PC-9 (cell line): ENCODE results near the gene DNMT3B.

Experiments
- CTCF ChIP-seq: fragments of 200-600 bp; sonication (generic); conservative IDR thresholded peaks from 2 replicates; pipeline ENCODE4 v1.6.1; 2017; ENCODE audit warnings: mixed run types, antibody characterized with exemption, mild to moderate bottlenecking, moderate library complexity
- EZH2 ChIP-seq: fragments of 200-600 bp; sonication (generic); IDR thresholded peaks from 2 replicates; pipeline ENCODE4 v1.8.0; 2017; ENCODE audit warnings: antibody characterized with exemption, low read depth

- TF ChIP-seq CTCF (no peak), EZH2 (no peak)
Measured at GRCh38 chr20:32763202-32764004, 1.2 kb downstream of the DNMT3B start.
